Stomach (tissue), 9 donors: ENCODE measurements around the gene CLEC4G. TPM values are rescaled to one million over a fixed set of nuclear protein-coding genes. Genes with fewer than 3 reads are reported as not detected.

Experiments used
- DNase-seq, 2 donors: peaks; one replicate each; pipeline versions ENCODE4 v3.0.0 to v3.0.0-alpha.2; 2013 to 2019
- H3K27ac ChIP-seq, 5 donors: fragments of 200-600 bp in 4 of 5; sonication (generic) in 4 of 5; one replicate each; pipeline ENCODE4 v1.5.1; 2013 to 2019; ENCODE audit warnings: mild to moderate bottlenecking in 1 of 5, moderate library complexity in 1 of 5
- H3K27me3 ChIP-seq, 3 donors: fragments of 200-600 bp; sonication (generic); one replicate each; pipeline ENCODE4 v1.5.1; 2017 to 2019; ENCODE audit warnings: mixed run types in 1 of 3
- H3K36me3 ChIP-seq, 4 donors: fragments of 200-600 bp; sonication (generic); 1 replicate in 3 of 4; 2 replicates in 1 of 4; pipeline ENCODE4 v1.5.1; 2016 to 2019
- H3K4me1 ChIP-seq, 4 donors: fragments of 200-600 bp; sonication (generic); one replicate each; pipeline ENCODE4 v1.5.1; 2016 to 2019
- H3K4me3 ChIP-seq, 4 donors: fragments of 200-600 bp; sonication (generic) in 3 of 4; one replicate each; pipeline ENCODE4 v1.5.1; 2016 to 2019; ENCODE audit warnings: mild to moderate bottlenecking in 1 of 4
- H3K9me3 ChIP-seq, 4 donors: fragments of 200-600 bp; sonication (generic); one replicate each; pipeline ENCODE4 v1.5.1; 2016 to 2019
- EP300 ChIP-seq: sonication (generic); formaldehyde crosslinking; IDR thresholded peaks from one replicate; pipeline ENCODE4 v1.6.1; 2017; ENCODE audit warnings: antibody characterized with exemption
- POLR2A ChIP-seq, 4 donors: fragments of 450-650 bp; IDR thresholded peaks; one replicate each; pipeline ENCODE4 v1.6.1; 2016; ENCODE audit warnings: antibody characterized with exemption in 4 of 4, control low read depth in 2 of 4, mild to moderate bottlenecking in 1 of 4, moderate library complexity in 1 of 4
- POLR2AphosphoS5 ChIP-seq, 3 donors: sonication (generic); formaldehyde crosslinking; IDR thresholded peaks; one replicate each; pipeline ENCODE4 v1.6.1; 2016; ENCODE audit warnings: antibody characterized with exemption in 3 of 3
- WGBS, 5 donors: extraction: QIAGEN DNeasy Blood & Tissue Kit in 3 of 5; methylation state at CpG; one replicate each; pipeline versions ENCODE4 v1.1.5 to v1.1.7; 2013 to 2018; 5-methylcytosine and 5-hydroxymethylcytosine counted together
- intact Hi-C: fragments of 100-400 bp; cut with DNase I; formaldehyde crosslinking; loops from one replicate; pipeline ENCODE4 v1.15.1; 2023; ENCODE audit warnings: low total_unique reads
- polyA plus RNA-seq, 3 donors: library from polyadenylated mRNA; stranded (reverse); fragments of 200-250 nt; gene quantifications; one replicate each; pipeline ENCODE4 v1.2.3, GENCODE V29; 2013
- total RNA-seq, 5 donors: library from RNA; depleted of rRNA; stranded (reverse); fragments of >200 nt; gene quantifications; one replicate each; pipeline versions ENCODE4 v1.1.0 to v1.2.3, GENCODE V29; 2014 to 2016
- TF ChIP-seq, protein P1 (sequence below), 7 experiments: fragments of 450-650 bp in 4 of 7; fragments of 200-600 bp in 3 of 7; sonication (generic) in 3 of 7; IDR thresholded peaks; one replicate each; pipeline ENCODE4 v1.5.1; 2016 to 2019; ENCODE audit warnings: antibody characterized with exemption in 7 of 7, control low read depth in 2 of 7, mild to moderate bottlenecking in 1 of 7
- donor health status: healthy with polysubstance abuse.
- donor health status: Bipolar disorder and iron deficiency.
- donor health status: healthy.

Gene CLEC4G
- total and polyA plus RNA-seq, 8 donors: 0.25 to 1.2 (median 0.69) TPM; not detected in 4

DNA sequence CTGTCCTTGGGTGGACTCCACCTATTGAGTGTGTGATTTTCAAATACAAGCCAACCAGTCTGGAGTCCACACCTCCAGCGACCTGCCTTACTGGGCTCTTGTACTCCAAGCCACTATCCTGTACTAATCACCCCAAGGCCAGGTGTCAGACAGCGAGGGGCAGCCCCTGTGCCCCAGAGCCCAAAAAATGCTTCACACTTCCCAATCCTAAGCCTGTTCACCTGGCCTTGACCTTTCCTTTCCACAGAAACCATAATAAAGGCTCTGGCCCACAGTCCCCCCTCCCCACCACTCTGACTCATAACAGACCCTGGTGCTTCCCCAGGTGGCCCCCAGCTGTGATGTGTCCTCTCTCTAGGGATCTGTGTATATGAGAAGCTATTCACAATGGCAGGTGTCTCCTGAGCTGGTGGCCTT, 11.5 kb upstream of the CLEC4G start:
- Histone ChIP-seq H3K27ac (no peak overlapping the region), H3K9me3 (no peaks in the 10 kb centered on the region), H3K4me1 (no peaks in the 10 kb centered on the region), H3K27me3 (peaks cover 0 to 49% (median 0%) of the 10 kb centered on the region in 3 donors), H3K36me3 (no peaks in the 10 kb centered on the region), H3K4me3 (no peak overlapping the region)
- no peak for DNase-seq
- WGBS, 5 donors: 54 to 62% (median 61%) methylated on average over 2 of the region's 2 CpGs
- intact Hi-C loops: no loop called here
- no peak for TF ChIP-seq EP300
- TF ChIP-seq, protein P1, sequence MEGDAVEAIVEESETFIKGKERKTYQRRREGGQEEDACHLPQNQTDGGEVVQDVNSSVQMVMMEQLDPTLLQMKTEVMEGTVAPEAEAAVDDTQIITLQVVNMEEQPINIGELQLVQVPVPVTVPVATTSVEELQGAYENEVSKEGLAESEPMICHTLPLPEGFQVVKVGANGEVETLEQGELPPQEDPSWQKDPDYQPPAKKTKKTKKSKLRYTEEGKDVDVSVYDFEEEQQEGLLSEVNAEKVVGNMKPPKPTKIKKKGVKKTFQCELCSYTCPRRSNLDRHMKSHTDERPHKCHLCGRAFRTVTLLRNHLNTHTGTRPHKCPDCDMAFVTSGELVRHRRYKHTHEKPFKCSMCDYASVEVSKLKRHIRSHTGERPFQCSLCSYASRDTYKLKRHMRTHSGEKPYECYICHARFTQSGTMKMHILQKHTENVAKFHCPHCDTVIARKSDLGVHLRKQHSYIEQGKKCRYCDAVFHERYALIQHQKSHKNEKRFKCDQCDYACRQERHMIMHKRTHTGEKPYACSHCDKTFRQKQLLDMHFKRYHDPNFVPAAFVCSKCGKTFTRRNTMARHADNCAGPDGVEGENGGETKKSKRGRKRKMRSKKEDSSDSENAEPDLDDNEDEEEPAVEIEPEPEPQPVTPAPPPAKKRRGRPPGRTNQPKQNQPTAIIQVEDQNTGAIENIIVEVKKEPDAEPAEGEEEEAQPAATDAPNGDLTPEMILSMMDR (IDR thresholded peaks at IDR 0.05): no peak
- no peak for TF ChIP-seq POLR2A (IDR thresholded peaks at IDR 0.05)
- no peak for TF ChIP-seq POLR2AphosphoS5 (IDR thresholded peaks at IDR 0.05)

DNA sequence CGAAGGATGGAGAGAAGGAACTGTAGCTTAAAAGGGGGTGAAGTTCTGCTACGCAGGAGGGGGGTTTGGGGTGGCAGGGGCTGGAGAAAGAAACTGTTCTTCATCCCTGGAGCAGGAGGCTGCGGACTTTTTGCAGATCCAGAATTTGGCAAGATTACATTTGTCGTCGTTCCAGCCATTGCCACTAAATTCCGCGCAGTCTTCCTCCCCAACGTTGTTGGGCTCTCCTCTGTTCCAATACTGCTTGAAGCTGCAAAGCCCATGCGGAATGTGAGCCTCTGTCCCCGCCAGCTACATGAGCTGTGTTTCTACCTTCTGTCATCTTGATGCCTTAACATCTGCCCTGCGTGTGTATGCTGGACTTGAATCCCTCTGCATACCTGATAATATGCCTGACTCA, 11.1 kb upstream of the CLEC4G start:
- Histone ChIP-seq H3K4me1 (no peaks in the 10 kb centered on the region), H3K27ac (no peak overlapping the region), H3K9me3 (no peaks in the 10 kb centered on the region), H3K36me3 (no peaks in the 10 kb centered on the region), H3K27me3 (peaks cover 0 to 46% (median 0%) of the 10 kb centered on the region in 3 donors), H3K4me3 (no peak overlapping the region)
- TF ChIP-seq POLR2AphosphoS5 (IDR thresholded peaks at IDR 0.05): no peak
- TF ChIP-seq POLR2A (IDR thresholded peaks at IDR 0.05): no peak
- TF ChIP-seq, protein P1 (IDR thresholded peaks at IDR 0.05): no peak
- TF ChIP-seq EP300: no peak
- no peak for DNase-seq
- intact Hi-C loops: no loop called here
- 70 to 78% (median 76%) methylated on average over 11 of the region's 11 CpGs for WGBS, 5 donors

DNA sequence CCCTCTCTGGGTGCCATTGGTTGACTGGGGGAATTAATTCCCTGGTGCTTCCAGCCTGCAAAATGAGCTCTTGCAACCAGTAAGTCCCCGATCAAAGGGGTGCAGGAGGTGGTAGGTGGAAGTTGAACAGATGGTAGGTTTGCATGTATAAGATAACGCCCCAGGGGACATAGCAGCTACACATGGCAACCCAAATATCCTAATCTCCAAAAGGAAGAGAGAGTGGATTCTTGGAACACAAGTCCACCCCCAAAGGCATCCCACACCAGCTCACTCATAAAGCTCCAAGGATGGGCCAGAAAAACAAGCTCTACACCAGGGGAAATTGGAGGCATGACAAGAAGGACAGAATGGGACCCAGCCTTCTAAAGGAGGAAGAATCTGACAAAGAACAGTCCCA, 10.7 kb upstream of the CLEC4G start:
- DNase-seq: no peak
- Histone ChIP-seq H3K4me1 (no peaks in the 10 kb centered on the region), H3K4me3 (no peak overlapping the region), H3K27ac (no peak overlapping the region), H3K36me3 (no peaks in the 10 kb centered on the region), H3K9me3 (no peaks in the 10 kb centered on the region), H3K27me3 (peaks cover 0 to 41% (median 0%) of the 10 kb centered on the region in 3 donors)
- TF ChIP-seq, protein P1 (IDR thresholded peaks at IDR 0.05): no peak
- TF ChIP-seq EP300 (no peak), POLR2A (IDR thresholded peaks at IDR 0.05) (no peak), POLR2AphosphoS5 (IDR thresholded peaks at IDR 0.05) (no peak)
- WGBS, 5 donors: 52 to 86% (median 69%) methylated on average over 2 of the region's 2 CpGs
- intact Hi-C loops: no loop called here

DNA sequence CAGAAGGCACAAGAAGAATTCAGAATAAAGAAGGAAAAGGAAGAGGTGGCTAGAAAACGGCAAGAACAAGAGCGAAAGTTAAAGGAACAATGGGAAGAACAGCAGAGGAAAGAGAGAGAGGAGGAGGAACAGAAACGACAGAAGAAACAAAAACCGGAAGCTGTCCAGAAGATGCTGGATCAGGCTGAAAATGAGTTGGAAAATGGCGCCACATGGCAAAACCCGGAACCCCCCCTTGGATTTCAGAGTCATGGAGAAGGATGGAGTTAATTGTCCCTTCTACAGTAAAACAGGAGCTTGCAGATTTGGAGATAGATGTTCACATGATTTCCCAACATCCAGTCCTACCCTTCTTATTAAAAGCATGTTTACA, 8.8 kb upstream of the CLEC4G start:
- TF ChIP-seq EP300: no peak
- TF ChIP-seq POLR2AphosphoS5 (IDR thresholded peaks at IDR 0.05): no peak
- TF ChIP-seq, protein P1 (IDR thresholded peaks at IDR 0.05): no peak
- no peak for TF ChIP-seq POLR2A (IDR thresholded peaks at IDR 0.05)
- WGBS, 5 donors: 72 to 90% (median 81%) methylated on average over 6 of the region's 6 CpGs
- no peak for DNase-seq
- intact Hi-C loops: no loop called here
- Histone ChIP-seq H3K4me3 (no peak overlapping the region), H3K9me3 (no peaks in the 10 kb centered on the region), H3K27ac (no peak overlapping the region), H3K36me3 (no peaks in the 10 kb centered on the region), H3K4me1 (no peaks in the 10 kb centered on the region), H3K27me3 (peaks cover 0 to 26% (median 0%) of the 10 kb centered on the region in 3 donors)
